Activated naive CD4-positive, alpha-beta T cell treated with anti-CD3 and anti-CD28 coated beads for 36 hours (primary cell): ENCODE data around the gene SMARCD3. TPM values are rescaled to one million over a fixed set of nuclear protein-coding genes. Genes with fewer than 3 reads are reported as not detected.

ENCODE experiments used
- CTCF ChIA-PET: fragments of 350-600 bp; sonication (Branson Sonifier 250); formaldehyde crosslinking; loops from one replicate; lab custom pipeline; 2021; ENCODE audit warnings: antibody characterized with exemption; lab: Charles Lee
- DNase-seq: peaks from one replicate; pipeline ENCODE4 v3.0.0-alpha.2; 2020
- H3K27ac Mint-ChIP-seq: one replicate; pipeline ENCODE4 v1.8.0; 2021; ENCODE audit warnings: mild to moderate bottlenecking, mixed read lengths
- H3K27me3 Mint-ChIP-seq: one replicate; pipeline ENCODE4 v1.8.0; 2021; ENCODE audit warnings: low read depth, mixed read lengths
- H3K36me3 Mint-ChIP-seq: one replicate; pipeline ENCODE4 v1.8.0; 2021; ENCODE audit warnings: low read depth, mixed read lengths
- H3K4me1 Mint-ChIP-seq: one replicate; pipeline ENCODE4 v1.8.0; 2021; ENCODE audit warnings: low read depth, mixed read lengths
- H3K4me3 Mint-ChIP-seq: one replicate; pipeline ENCODE4 v1.8.0; 2021; ENCODE audit warnings: mild to moderate bottlenecking, moderate library complexity, mixed read lengths
- H3K9me3 Mint-ChIP-seq: one replicate; pipeline ENCODE4 v1.8.0; 2021; ENCODE audit warnings: mixed read lengths
- intact Hi-C: fragments of 100-400 bp; cut with micrococcal nuclease; formaldehyde crosslinking; loops from one replicate; pipeline ENCODE4 v1.15.1; 2023
- total RNA-seq, 2 experiments: library from RNA; stranded (reverse); gene quantifications; one replicate each; pipeline ENCODE4 v1.2.3, GENCODE V29; 2021

The SMARCD3 gene
- total RNA-seq, 2 experiments from 2014 or later = 4.5 to 5.8 TPM

GRCh38 chr7:151269511-151269910, 21.0 kb upstream of the SMARCD3 start:
- CTCF ChIA-PET = no interaction called here
- H3K27ac Mint-ChIP-seq = no peak overlapping the region
- no peak overlapping the region for H3K4me3 Mint-ChIP-seq
- intact Hi-C loops = no loop called here
- no peaks in the 10 kb centered on the region for H3K9me3 Mint-ChIP-seq
- H3K27me3 Mint-ChIP-seq = no peaks in the 10 kb centered on the region
- DNase-seq = no peak
- H3K36me3 Mint-ChIP-seq = no peaks in the 10 kb centered on the region
- peaks cover 8% of the 10 kb centered on the region for H3K4me1 Mint-ChIP-seq

GRCh38 chr7:151265351-151265931, 16.9 kb upstream of the SMARCD3 start:
- Mint-ChIP-seq H3K27me3 (no peaks in the 10 kb centered on the region), H3K36me3 (no peaks in the 10 kb centered on the region), H3K4me3 (no peak overlapping the region), H3K9me3 (no peaks in the 10 kb centered on the region), H3K4me1 (no peaks in the 10 kb centered on the region), H3K27ac (no peak overlapping the region)
- no peak for DNase-seq
- CTCF ChIA-PET = no interaction called here
- intact Hi-C loops = no loop called here

- no peak overlapping the region for H3K4me3 Mint-ChIP-seq
- intact Hi-C loops = no loop called here
- H3K27ac Mint-ChIP-seq = no peak overlapping the region
- no peaks in the 10 kb centered on the region for H3K27me3 Mint-ChIP-seq
- H3K4me1 Mint-ChIP-seq = no peaks in the 10 kb centered on the region
- H3K9me3 Mint-ChIP-seq = no peaks in the 10 kb centered on the region
- CTCF ChIA-PET = interaction anchor here (1.4 kb wide), 1 partner anchor 20 kb away, joined by 5 read pairs; no protein-coding TSS in a partner anchor
- DNase-seq = no peak
- no peaks in the 10 kb centered on the region for H3K36me3 Mint-ChIP-seq
Observed at GRCh38 chr7:151264615-151265014, 16.1 kb upstream of the SMARCD3 start.

- intact Hi-C loops = no loop called here
- H3K27me3 Mint-ChIP-seq = peaks cover 9% of the 10 kb centered on the region
- H3K4me1 Mint-ChIP-seq = no peaks in the 10 kb centered on the region
- no peaks in the 10 kb centered on the region for H3K36me3 Mint-ChIP-seq
- H3K4me3 Mint-ChIP-seq = no peak overlapping the region
- H3K27ac Mint-ChIP-seq = no peak overlapping the region
- H3K9me3 Mint-ChIP-seq = no peaks in the 10 kb centered on the region
- no peak for DNase-seq
- CTCF ChIA-PET = no interaction called here
Observed at GRCh38 chr7:151261529-151261928, 13.0 kb upstream of the SMARCD3 start.

GRCh38 chr7:151260883-151261282, 12.4 kb upstream of the SMARCD3 start:
- no peaks in the 10 kb centered on the region for H3K4me1 Mint-ChIP-seq
- CTCF ChIA-PET = no interaction called here
- no peak overlapping the region for H3K27ac Mint-ChIP-seq
- no peaks in the 10 kb centered on the region for H3K36me3 Mint-ChIP-seq
- no peak for DNase-seq
- no peaks in the 10 kb centered on the region for H3K9me3 Mint-ChIP-seq
- H3K4me3 Mint-ChIP-seq = no peak overlapping the region
- intact Hi-C loops = no loop called here
- peaks cover 9% of the 10 kb centered on the region for H3K27me3 Mint-ChIP-seq

- intact Hi-C loops = no loop called here
- Mint-ChIP-seq H3K27ac (no peak overlapping the region), H3K36me3 (no peaks in the 10 kb centered on the region), H3K4me3 (no peak overlapping the region), H3K27me3 (peaks cover 9% of the 10 kb centered on the region), H3K4me1 (no peaks in the 10 kb centered on the region), H3K9me3 (no peaks in the 10 kb centered on the region)
- CTCF ChIA-PET = no interaction called here
- no peak for DNase-seq
Observed at GRCh38 chr7:151260471-151260870, 12.0 kb upstream of the SMARCD3 start.

- H3K27me3 Mint-ChIP-seq = peaks cover 16% of the 10 kb centered on the region
- no peaks in the 10 kb centered on the region for H3K36me3 Mint-ChIP-seq
- H3K27ac Mint-ChIP-seq = no peak overlapping the region
- intact Hi-C loops = no loop called here
- CTCF ChIA-PET = interaction anchor here (1.8 kb wide), 1 partner anchor 10 kb away, joined by 3 read pairs; no protein-coding TSS in a partner anchor
- no peaks in the 10 kb centered on the region for H3K9me3 Mint-ChIP-seq
- no peak overlapping the region for H3K4me3 Mint-ChIP-seq
- H3K4me1 Mint-ChIP-seq = no peaks in the 10 kb centered on the region
- DNase-seq = no peak
Observed at GRCh38 chr7:151257990-151258389, 9.5 kb upstream of the SMARCD3 start.

- Mint-ChIP-seq H3K27me3 (peaks cover 24% of the 10 kb centered on the region), H3K4me1 (peaks cover 3% of the 10 kb centered on the region), H3K36me3 (no peaks in the 10 kb centered on the region), H3K4me3 (no peak overlapping the region), H3K27ac (no peak overlapping the region), H3K9me3 (no peaks in the 10 kb centered on the region)
- CTCF ChIA-PET = interaction anchor here (0.7 to 2.4 kb wide), 4 partner anchors 9 to 17 kb away, joined by 3 to 13 read pairs (median 4); no protein-coding TSS in a partner anchor
- intact Hi-C loops = no loop called here
- DNase-seq = no peak
Observed at GRCh38 chr7:151256410-151257045, 8.0 kb upstream of the SMARCD3 start.

- Mint-ChIP-seq H3K27me3 (peaks cover 34% of the 10 kb centered on the region), H3K4me3 (no peak overlapping the region), H3K4me1 (peaks cover 11% of the 10 kb centered on the region), H3K9me3 (no peaks in the 10 kb centered on the region), H3K27ac (no peak overlapping the region), H3K36me3 (no peaks in the 10 kb centered on the region)
- DNase-seq = no peak
- CTCF ChIA-PET = interaction anchor here (2.4 kb wide), 1 partner anchor 12 kb away, joined by 13 read pairs; no protein-coding TSS in a partner anchor
- intact Hi-C loops = no loop called here
Observed at GRCh38 chr7:151255390-151255789, 6.9 kb upstream of the SMARCD3 start.

- intact Hi-C loops = no loop called here
- no peak overlapping the region for H3K4me3 Mint-ChIP-seq
- CTCF ChIA-PET = interaction anchor here (2.4 kb wide), 1 partner anchor 11 kb away, joined by 13 read pairs; no protein-coding TSS in a partner anchor
- no peak for DNase-seq
- H3K9me3 Mint-ChIP-seq = no peaks in the 10 kb centered on the region
- peaks cover 38% of the 10 kb centered on the region for H3K27me3 Mint-ChIP-seq
- H3K36me3 Mint-ChIP-seq = no peaks in the 10 kb centered on the region
- no peak overlapping the region for H3K27ac Mint-ChIP-seq
- H3K4me1 Mint-ChIP-seq = peaks cover 11% of the 10 kb centered on the region
Observed at GRCh38 chr7:151254851-151255250, 6.4 kb upstream of the SMARCD3 start.

- Mint-ChIP-seq H3K27ac (no peak overlapping the region), H3K4me1 (peaks cover 15% of the 10 kb centered on the region), H3K36me3 (no peaks in the 10 kb centered on the region), H3K4me3 (no peak overlapping the region), H3K27me3 (peaks cover 41% of the 10 kb centered on the region), H3K9me3 (no peaks in the 10 kb centered on the region)
- CTCF ChIA-PET = no interaction called here
- no peak for DNase-seq
- intact Hi-C loops = no loop called here
Observed at GRCh38 chr7:151254316-151254715, 5.8 kb upstream of the SMARCD3 start.

- no peak for DNase-seq
- CTCF ChIA-PET = interaction anchor here (0.5 to 1.7 kb wide), 2 partner anchors 9 to 316 kb away, joined by 4 to 11 read pairs; no protein-coding TSS in a partner anchor
- no peak overlapping the region for H3K4me3 Mint-ChIP-seq
Observed at GRCh38 chr7:151252961-151253711, 4.6 kb upstream of the SMARCD3 start.

More at GRCh38 chr7:151252961-151253711, 4.6 kb upstream of the SMARCD3 start:
- intact Hi-C loops = no loop called here
- Mint-ChIP-seq H3K4me1 (peaks cover 21% of the 10 kb centered on the region), H3K27ac (no peak overlapping the region), H3K36me3 (no peaks in the 10 kb centered on the region), H3K27me3 (peaks cover 46% of the 10 kb centered on the region), H3K9me3 (no peaks in the 10 kb centered on the region)
